GM11168 (cell line): ENCODE data around the gene CHRNG.
"Not testable (repeated sequence)": the region's sequence is repeated elsewhere in the genome, so short reads cannot be mapped to it uniquely, and the experiment has no call there.

Source experiments
- in situ Hi-C: fragments of 300-500 bp; cut with MboI; formaldehyde crosslinking; loops from one replicate; pipeline ENCODE4 v1.12.0; 2022; ENCODE audit warnings: low sequenced_read_pairs; ENCODE audit not compliant: unreplicated experiment

The CHRNG gene

GRCh38 chr2:232525791-232526371 is 13.6 kb upstream of the CHRNG start, which contains the start of gene CHRND:
Gene CHRND (plus strand): TSS chr2:232526160. CDS start chr2:232526216, 56 bp downstream.
- in situ Hi-C loops = no loop called here

- in situ Hi-C loops = no loop called here
Measured at GRCh38 chr2:232526372-232526941, 13.0 kb upstream of the CHRNG start.

GRCh38 chr2:232527905-232528470 is 11.5 kb upstream of the CHRNG start:
- in situ Hi-C loops = no loop called here

- in situ Hi-C loops = no loop called here
Measured at GRCh38 chr2:232528746-232529460, 10.6 kb upstream of the CHRNG start.

DNA sequence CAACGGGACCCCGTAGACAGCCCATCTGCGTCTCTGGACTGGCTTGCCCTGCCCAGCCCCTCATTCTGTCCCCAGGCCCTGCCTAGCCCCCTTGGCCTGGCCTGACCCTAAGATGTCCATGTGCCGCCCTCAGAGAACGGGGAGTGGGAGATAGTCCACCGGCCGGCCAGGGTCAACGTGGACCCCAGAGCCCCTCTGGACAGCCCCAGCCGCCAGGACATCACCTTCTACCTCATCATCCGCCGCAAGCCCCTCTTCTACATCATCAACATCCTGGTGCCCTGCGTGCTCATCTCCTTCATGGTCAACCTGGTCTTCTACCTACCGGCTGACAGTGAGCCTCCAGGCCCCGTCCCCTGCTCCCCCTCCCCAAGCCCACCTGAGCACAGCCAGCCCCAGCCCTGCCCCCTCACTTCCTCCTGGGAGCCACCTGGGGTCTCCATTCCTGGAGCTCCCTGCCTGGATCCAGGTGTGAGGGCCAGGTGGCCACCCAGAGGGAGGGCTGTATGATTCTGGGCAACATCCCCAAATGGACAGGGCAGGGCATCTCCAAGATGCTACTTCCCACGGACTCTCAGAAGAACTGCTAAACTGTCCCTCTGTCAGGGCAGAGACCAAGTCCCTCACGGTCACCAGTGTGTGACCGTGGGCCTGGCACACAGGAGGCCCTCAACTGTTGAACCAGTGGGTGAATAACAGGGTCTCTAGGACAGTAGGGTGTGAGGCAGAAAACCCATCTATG is 9.5 kb upstream of the CHRNG start:
- in situ Hi-C loops = no loop called here

- in situ Hi-C loops = no loop called here
Measured at GRCh38 chr2:232530626-232531260, 8.7 kb upstream of the CHRNG start.

DNA sequence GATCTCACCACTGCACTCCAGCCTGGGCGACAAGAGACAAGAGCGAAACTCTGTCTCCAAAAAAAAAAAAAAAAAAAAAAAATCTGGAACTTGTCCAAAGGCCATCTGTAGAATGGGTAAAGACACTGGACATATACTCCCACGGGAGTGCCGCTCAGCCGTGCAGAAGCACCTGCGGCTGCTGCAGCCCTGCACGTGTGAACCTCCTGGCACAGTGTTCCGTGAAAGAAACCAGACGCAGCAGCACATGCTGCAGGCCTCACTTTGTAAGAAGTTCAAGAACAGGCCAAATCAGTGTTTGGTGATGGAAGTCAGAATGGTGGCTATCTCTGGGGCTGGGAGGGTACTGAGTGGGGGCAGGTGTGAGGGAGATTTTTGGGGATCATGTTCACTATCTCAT is 7.1 kb upstream of the CHRNG start:
- in situ Hi-C loops = no loop called here

GRCh38 chr2:232532821-232533220 is 6.7 kb upstream of the CHRNG start:
- in situ Hi-C loops = not testable (repeated sequence)

GRCh38 chr2:232533944-232534710 is 5.4 kb upstream of the CHRNG start:
- in situ Hi-C loops = no loop called here

GRCh38 chr2:232534940-232535651 is 4.4 kb upstream of the CHRNG start:
- in situ Hi-C loops = no loop called here

GRCh38 chr2:232535761-232536530 is 3.5 kb upstream of the CHRNG start:
- in situ Hi-C loops = no loop called here

DNA sequence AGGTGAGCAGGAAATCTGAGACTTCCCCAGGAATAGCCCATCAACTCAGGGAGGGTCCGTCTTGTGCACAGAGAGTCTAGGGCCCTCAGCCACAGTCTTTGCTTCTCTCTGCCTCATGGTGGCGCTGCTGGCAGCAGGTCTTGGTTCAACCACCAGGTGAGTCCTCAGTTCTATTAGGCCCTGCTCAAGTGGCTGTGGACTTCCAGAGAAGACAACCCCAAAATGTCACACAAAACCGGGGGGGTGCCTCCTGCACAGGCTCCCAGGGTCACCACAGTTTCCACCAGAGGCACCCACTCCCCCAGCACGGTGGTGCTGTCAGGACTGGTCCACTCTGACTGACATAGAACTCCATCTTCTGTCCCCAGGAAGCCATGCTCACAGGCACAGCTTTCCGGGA is 2.4 kb upstream of the CHRNG start:
- in situ Hi-C loops = no loop called here

DNA sequence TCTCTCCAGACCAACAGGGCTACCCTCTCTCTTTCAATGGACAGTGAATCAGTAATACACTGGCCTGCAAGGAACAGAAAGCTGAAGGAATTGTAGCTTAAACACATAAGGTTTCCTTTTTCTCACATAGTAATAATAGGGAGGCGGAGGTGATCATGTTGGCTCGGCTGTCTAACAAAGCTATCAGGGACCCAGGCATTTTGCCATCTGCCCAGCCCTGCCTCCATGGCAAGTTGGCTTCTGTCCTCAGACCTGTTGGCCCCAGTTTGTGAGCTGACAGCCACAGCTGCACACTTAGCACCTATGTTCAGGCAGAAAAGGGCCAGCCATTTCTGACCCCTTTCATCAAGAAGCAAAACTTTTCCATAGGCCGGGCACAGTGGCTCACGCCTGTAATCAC is 2.0 kb upstream of the CHRNG start:
- in situ Hi-C loops = no loop called here

DNA sequence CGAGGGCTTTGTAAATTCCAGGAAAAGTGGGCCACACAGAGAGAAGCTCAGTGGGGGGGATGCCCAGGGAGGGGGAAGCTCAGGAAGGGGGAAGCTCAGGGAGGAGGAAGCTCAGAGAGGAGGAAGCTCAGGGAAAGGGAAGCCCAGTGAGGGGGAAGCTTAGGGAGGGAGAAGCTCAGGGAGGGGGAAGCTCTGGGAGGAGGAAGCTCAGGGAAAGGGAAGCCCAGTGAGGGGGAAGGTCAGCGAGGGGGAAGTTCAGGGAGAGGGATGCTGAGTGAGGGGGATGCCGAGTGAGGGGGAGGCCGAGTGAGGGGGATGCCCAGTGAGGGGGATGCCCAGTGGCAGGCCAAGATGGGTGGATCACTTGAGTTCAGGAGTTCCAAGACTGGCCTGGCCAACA is 821 bp upstream of the CHRNG start:
- in situ Hi-C loops = no loop called here

DNA sequence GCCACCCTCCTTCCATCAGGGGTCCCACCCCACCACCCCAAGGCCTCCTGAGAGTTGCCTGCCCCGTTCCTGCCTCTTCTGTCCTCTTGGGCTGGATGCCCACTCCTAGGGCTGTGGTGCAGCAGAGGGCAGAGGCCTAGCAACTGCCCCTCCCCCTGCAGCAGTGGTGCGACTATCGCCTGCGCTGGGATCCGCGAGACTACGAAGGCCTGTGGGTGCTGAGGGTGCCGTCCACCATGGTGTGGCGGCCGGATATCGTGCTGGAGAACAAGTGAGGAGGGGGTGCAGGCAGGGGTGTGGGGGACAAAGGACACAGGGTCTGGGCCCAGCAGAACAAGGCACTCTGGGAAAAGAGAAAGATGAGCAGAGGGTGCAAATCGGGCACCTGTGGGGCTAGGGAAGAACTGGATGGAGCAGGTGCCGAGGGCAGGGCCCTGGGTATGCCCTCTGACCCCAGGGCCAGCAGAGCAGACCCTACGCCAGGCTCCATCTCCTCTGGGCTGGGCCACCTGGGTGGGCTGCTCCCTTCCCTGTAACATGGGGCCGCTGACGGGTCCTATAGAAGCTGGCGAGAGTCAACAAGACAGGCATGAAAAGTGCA is 1.0 kb downstream of the CHRNG start:
- in situ Hi-C loops = no loop called here

- in situ Hi-C loops = no loop called here
Measured at GRCh38 chr2:232541195-232541960, 1.9 kb downstream of the CHRNG start.
